ENCODE data around the gene STARD8.
"Not testable (repeated sequence)": the region's sequence is repeated elsewhere in the genome, so short reads cannot be mapped to it uniquely, and the experiment has no call there.

Gene STARD8

DNA sequence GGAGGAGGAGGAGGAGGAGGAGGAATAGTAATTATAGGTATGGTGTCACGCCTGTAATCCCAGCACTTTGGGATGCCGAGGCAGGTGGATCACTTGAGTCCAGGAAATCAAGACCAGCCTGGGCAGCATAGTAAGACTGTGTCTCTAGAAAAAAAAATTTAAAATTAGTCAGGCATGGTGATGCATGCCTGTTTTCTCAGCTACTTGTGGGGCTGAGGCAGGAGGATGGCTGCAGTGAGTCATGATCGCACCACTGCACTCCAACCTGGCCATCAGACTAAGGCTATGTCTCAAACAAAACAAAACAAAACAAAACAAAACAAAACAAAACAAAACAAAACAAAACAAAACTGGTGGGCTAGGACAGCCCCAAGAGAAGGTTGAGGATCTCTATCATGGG lies 3.0 kb downstream of the STARD8 start:
- H3K4me3 ChIP-seq (ENCODE audit: low read depth, low read length): no peak overlapping the region
- DNase-seq (ENCODE audit: low read depth): no peak
- TF ChIP-seq, protein P1, sequence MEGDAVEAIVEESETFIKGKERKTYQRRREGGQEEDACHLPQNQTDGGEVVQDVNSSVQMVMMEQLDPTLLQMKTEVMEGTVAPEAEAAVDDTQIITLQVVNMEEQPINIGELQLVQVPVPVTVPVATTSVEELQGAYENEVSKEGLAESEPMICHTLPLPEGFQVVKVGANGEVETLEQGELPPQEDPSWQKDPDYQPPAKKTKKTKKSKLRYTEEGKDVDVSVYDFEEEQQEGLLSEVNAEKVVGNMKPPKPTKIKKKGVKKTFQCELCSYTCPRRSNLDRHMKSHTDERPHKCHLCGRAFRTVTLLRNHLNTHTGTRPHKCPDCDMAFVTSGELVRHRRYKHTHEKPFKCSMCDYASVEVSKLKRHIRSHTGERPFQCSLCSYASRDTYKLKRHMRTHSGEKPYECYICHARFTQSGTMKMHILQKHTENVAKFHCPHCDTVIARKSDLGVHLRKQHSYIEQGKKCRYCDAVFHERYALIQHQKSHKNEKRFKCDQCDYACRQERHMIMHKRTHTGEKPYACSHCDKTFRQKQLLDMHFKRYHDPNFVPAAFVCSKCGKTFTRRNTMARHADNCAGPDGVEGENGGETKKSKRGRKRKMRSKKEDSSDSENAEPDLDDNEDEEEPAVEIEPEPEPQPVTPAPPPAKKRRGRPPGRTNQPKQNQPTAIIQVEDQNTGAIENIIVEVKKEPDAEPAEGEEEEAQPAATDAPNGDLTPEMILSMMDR (IDR thresholded peaks at IDR 0.05; ENCODE audit: low read depth, low read length, missing control alignments): no peak

DNA sequence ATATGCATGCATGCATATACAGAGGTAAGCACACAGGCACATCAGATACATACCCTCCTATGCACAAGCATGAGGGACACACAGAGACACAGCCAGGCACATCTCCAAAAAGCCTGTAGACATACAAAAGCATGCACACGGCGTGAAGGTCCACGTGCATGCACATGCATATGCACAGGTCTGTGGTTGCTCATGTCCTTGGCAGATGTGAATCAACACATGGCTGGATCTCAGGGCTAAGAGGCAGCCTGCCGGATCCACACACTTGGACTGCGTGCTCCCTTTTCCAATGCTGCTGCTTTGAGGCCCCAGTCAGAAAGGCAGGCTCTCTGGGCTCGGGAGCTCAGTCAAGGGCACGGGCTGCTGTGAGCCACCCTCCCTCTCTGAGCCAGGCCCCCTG lies 3.6 kb downstream of the STARD8 start:
- TF ChIP-seq, protein P1 (IDR thresholded peaks at IDR 0.05; ENCODE audit: low read depth, low read length, missing control alignments): no peak
- no peak overlapping the region for H3K4me3 ChIP-seq (ENCODE audit: low read depth, low read length)
- DNase-seq (ENCODE audit: low read depth): no peak

DNA sequence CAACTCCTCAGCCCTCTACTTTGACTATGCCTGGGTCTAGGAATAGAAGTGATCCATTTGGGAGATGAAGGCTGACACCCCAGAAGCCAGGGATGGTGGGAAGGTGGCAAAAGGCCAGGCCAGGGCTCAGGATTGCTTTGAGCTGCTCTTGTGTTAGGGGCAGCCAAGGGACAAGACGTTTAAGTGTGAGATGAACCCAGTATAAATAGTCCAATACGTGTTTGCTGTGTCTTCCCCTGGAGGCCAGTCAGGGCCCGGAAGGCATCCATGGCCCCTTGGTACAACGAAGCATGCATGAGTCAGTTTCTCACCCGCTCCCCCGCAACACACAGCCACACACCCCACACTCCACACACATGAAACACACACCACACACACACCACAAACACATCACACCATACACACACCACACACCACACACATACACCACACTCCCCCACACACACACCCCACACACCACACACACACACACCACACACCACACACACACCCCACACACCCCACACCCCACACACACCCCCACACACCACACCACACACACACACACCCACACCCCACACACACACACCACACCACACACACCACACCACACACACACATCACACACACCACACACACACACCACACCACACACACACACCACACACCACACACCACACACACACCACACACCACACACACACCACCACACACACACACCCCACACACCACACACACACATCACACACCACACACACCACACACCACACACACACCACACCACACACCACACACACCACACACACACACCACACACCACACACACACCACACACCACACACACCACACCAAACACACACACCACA lies 5.1 kb downstream of the STARD8 start:
- TF ChIP-seq, protein P1 (IDR thresholded peaks at IDR 0.05; ENCODE audit: low read depth, low read length, missing control alignments): no peak
- DNase-seq (ENCODE audit: low read depth): no peak
- no peak overlapping the region for H3K4me3 ChIP-seq (ENCODE audit: low read depth, low read length)

DNA sequence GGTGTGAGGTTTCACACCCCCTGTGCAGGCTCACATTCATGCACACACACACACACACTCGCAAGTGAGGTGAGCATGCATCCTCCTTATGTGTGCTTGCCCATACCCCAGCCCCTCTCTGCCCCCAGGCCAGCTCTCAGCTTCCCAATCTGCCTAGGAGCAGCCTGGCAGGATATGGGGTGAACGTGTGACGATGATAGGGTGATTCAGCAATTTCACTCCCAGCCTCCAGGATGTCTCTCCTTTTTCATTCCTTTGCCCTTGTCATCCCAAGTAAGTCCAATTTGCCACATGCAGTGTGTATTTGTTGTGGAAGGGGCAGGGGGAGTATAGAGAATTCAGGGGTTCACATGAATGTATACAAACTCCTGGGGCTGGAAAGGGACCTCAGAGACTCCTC lies 7.2 kb downstream of the STARD8 start:
- TF ChIP-seq, protein P1 (IDR thresholded peaks at IDR 0.05; ENCODE audit: low read depth, low read length, missing control alignments): no peak
- DNase-seq (ENCODE audit: low read depth): no peak
- H3K4me3 ChIP-seq (ENCODE audit: low read depth, low read length): no peak overlapping the region

DNA sequence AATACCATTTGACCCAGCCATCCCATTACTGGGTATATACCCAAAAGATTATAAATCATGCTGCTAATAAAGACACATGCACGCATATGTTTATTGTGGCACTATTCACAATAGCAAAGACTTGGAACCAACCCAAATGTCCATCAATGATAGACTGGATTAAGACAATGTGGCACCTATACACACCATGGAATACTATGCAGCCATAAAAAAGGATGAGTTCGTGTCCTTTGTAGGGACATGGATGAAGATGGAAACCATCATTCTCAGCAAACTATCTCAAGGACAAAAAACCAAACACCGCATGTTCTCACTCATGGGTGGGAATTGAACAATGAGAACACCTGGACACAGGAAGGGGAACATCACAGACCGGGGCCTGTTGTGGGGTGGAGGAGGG lies 9.0 kb downstream of the STARD8 start:
- DNase-seq (ENCODE audit: low read depth); H3K4me3 ChIP-seq (ENCODE audit: low read depth, low read length): not testable (repeated sequence)

DNA sequence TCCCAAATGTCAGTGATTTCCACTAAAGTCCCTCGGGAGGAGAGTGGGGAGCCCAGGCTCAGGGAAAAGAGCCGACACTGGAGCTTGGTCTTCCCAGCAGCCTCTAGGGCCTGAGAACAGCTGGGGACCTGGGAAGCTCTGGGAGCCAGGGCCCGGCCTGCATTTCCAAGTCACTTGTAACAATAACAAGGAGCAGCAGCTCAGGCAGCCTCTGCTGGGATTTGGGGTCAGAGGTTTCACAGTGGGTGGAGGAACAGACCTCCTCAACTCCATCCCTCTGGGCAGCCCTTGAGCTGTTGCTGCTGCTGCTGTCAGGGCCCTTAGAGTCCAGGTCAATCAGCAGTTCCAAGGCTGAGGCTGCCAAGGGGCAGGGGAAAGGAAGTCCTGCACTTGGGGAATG lies 11.1 kb downstream of the STARD8 start:
- H3K4me3 ChIP-seq (ENCODE audit: low read depth, low read length): no peak overlapping the region
- DNase-seq (ENCODE audit: low read depth): no peak
- TF ChIP-seq, protein P1 (IDR thresholded peaks at IDR 0.05; ENCODE audit: low read depth, low read length, missing control alignments): no peak

DNA sequence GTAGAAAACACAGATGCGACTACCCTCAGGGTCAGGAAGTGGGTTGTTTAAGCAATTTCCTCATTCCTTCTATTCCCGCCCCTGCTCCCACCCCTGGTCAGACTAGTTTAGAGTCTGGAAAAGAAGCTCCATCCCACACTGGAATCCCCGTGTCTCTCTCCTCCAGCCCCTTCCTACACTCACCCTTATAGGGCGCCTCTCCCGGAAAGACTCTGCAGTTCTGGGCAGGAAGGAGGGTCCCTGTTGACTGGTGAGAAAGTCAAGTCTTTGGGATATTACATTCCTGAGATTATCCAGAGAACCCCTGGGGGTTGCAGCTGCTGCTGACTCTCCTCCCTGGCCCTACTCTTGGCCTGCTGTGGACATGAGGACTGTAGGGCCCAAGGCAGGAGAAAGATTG lies 11.9 kb downstream of the STARD8 start:
- no peak overlapping the region for H3K4me3 ChIP-seq (ENCODE audit: low read depth, low read length)
- TF ChIP-seq, protein P1 (IDR thresholded peaks at IDR 0.05; ENCODE audit: low read depth, low read length, missing control alignments): no peak
- DNase-seq (ENCODE audit: low read depth): no peak

Data from GM12864 (cell line).